Effector memory CD8-positive, alpha-beta T cell (primary cell): ENCODE measurements around the gene TTLL1.

Source experiments
- ATAC-seq: fragments of 150-1000 bp; cut with Tn5 transposase; replicated peaks from 2 replicates; pipeline ENCODE4 v1.10.0; 2021; ENCODE audit warnings: mild to moderate bottlenecking, moderate library complexity
- DNase-seq, 3 experiments: peaks; one replicate each; pipeline ENCODE4 v3.0.0; 2021
- H3K27ac Mint-ChIP-seq, 2 donors: one replicate each; pipeline ENCODE4 v1.8.0; 2022; ENCODE audit warnings: mild to moderate bottlenecking in 2 of 2, mixed read lengths in 2 of 2, moderate library complexity in 2 of 2
- H3K27me3 Mint-ChIP-seq, 2 donors: one replicate each; pipeline ENCODE4 v1.8.0; 2022; ENCODE audit warnings: mixed read lengths in 2 of 2
- H3K36me3 Mint-ChIP-seq: one replicate; pipeline ENCODE4 v1.8.0; 2022; ENCODE audit warnings: mild to moderate bottlenecking, moderate library complexity, mixed read lengths; ENCODE audit not compliant: insufficient read depth
- H3K4me1 Mint-ChIP-seq, 2 donors: one replicate each; pipeline ENCODE4 v1.8.0; 2022; ENCODE audit warnings: low read depth in 2 of 2, mixed read lengths in 2 of 2
- H3K4me3 Mint-ChIP-seq, 2 donors: one replicate each; pipeline ENCODE4 v1.8.0; 2022; ENCODE audit warnings: mild to moderate bottlenecking in 2 of 2, mixed read lengths in 2 of 2, moderate library complexity in 2 of 2
- H3K9me3 Mint-ChIP-seq, 2 donors: one replicate each; pipeline ENCODE4 v1.8.0; 2022; ENCODE audit warnings: mixed read lengths in 2 of 2

TTLL1 gene

GRCh38 chr22:43009444-43009843 lies 79.7 kb downstream of the TTLL1 start:
- Mint-ChIP-seq H3K27me3 (no peaks in the 10 kb centered on the region), H3K4me1 (peaks cover 42 to 45% of the 10 kb centered on the region in 2 donors), H3K9me3 (no peaks in the 10 kb centered on the region), H3K36me3 (peaks cover 10% of the 10 kb centered on the region), H3K4me3 (no peak overlapping the region), H3K27ac (no peak overlapping the region)
- DNase-seq (no peak), ATAC-seq (no peak)

GRCh38 chr22:43008921-43009320 lies 80.3 kb downstream of the TTLL1 start:
- Mint-ChIP-seq H3K9me3 (no peaks in the 10 kb centered on the region), H3K27ac (no peak overlapping the region)
- no peak for ATAC-seq

GRCh38 chr22:43008509-43008908 lies 80.7 kb downstream of the TTLL1 start:
- Mint-ChIP-seq H3K27ac (no peak overlapping the region), H3K36me3 (peaks cover 6% of the 10 kb centered on the region), H3K4me1 (peaks cover 41 to 43% of the 10 kb centered on the region in 2 donors), H3K27me3 (no peaks in the 10 kb centered on the region), H3K9me3 (no peaks in the 10 kb centered on the region), H3K4me3 (no peak overlapping the region)
- DNase-seq (no peak), ATAC-seq (no peak)

More at GRCh38 chr22:43008921-43009320, 80.3 kb downstream of the TTLL1 start:
- Mint-ChIP-seq H3K27me3 (no peaks in the 10 kb centered on the region), H3K4me1 (peaks cover 41 to 43% of the 10 kb centered on the region in 2 donors), H3K4me3 (no peak overlapping the region), H3K36me3 (peaks cover 6% of the 10 kb centered on the region)
- no peak for DNase-seq

GRCh38 chr22:43007519-43008102 lies 81.6 kb downstream of the TTLL1 start:
- H3K9me3 Mint-ChIP-seq, result no peaks in the 10 kb centered on the region
- no peaks in the 10 kb centered on the region for H3K27me3 Mint-ChIP-seq
- H3K4me3 Mint-ChIP-seq, result no peak overlapping the region
- peaks cover 36 to 43% of the 10 kb centered on the region in 2 donors for H3K4me1 Mint-ChIP-seq
- ATAC-seq (no peak), DNase-seq (no peak)
- peak overlapping the region; percentile 20 to 42 for H3K27ac Mint-ChIP-seq
- peaks cover 6% of the 10 kb centered on the region for H3K36me3 Mint-ChIP-seq

GRCh38 chr22:43006753-43007152 lies 82.4 kb downstream of the TTLL1 start:
- Mint-ChIP-seq H3K4me1 (peaks cover 44 to 51% of the 10 kb centered on the region in 2 donors), H3K9me3 (no peaks in the 10 kb centered on the region)
- no peak for DNase-seq

GRCh38 chr22:43006016-43006505 lies 83.1 kb downstream of the TTLL1 start:
- Mint-ChIP-seq H3K36me3 (peaks cover 9% of the 10 kb centered on the region), H3K9me3 (no peaks in the 10 kb centered on the region), H3K27me3 (no peaks in the 10 kb centered on the region), H3K27ac (no peak overlapping the region), H3K4me1 (peaks cover 51 to 58% of the 10 kb centered on the region in 2 donors), H3K4me3 (no peak overlapping the region)
- DNase-seq (no peak), ATAC-seq (no peak)

More at GRCh38 chr22:43006753-43007152, 82.4 kb downstream of the TTLL1 start:
- no peak for ATAC-seq
- Mint-ChIP-seq H3K27ac (peak overlapping the region; percentile 20 to 42), H3K36me3 (peaks cover 7% of the 10 kb centered on the region), H3K27me3 (no peaks in the 10 kb centered on the region), H3K4me3 (no peak overlapping the region)

GRCh38 chr22:43005106-43005505 lies 84.1 kb downstream of the TTLL1 start:
- no peak overlapping the region for H3K4me3 Mint-ChIP-seq
- ATAC-seq (no peak), DNase-seq (no peak)
- peak overlapping the region in 1 of 2 donors; percentile 21 for H3K27ac Mint-ChIP-seq
- peaks cover 9% of the 10 kb centered on the region for H3K36me3 Mint-ChIP-seq
- no peaks in the 10 kb centered on the region for H3K27me3 Mint-ChIP-seq
- H3K9me3 Mint-ChIP-seq, result no peaks in the 10 kb centered on the region
- H3K4me1 Mint-ChIP-seq, result peaks cover 54 to 64% of the 10 kb centered on the region in 2 donors

- H3K4me1 Mint-ChIP-seq, result peaks cover 54 to 64% of the 10 kb centered on the region in 2 donors
- ATAC-seq (peak; percentile 58), DNase-seq (no peak)
- H3K27me3 Mint-ChIP-seq, result no peaks in the 10 kb centered on the region
- peaks cover 9% of the 10 kb centered on the region for H3K36me3 Mint-ChIP-seq
- H3K9me3 Mint-ChIP-seq, result no peaks in the 10 kb centered on the region
- H3K4me3 Mint-ChIP-seq, result peak overlapping the region in 1 of 2 donors; percentile 23
- peak overlapping the region in 1 of 2 donors; percentile 2 for H3K27ac Mint-ChIP-seq
Observed at GRCh38 chr22:43004362-43005035, 84.7 kb downstream of the TTLL1 start.

- ATAC-seq (no peak), DNase-seq (no peak)
- Mint-ChIP-seq H3K36me3 (peaks cover 14% of the 10 kb centered on the region), H3K4me3 (peak overlapping the region in 1 of 2 donors; percentile 29), H3K9me3 (no peaks in the 10 kb centered on the region), H3K27ac (peak overlapping the region; percentile 84 to 90), H3K27me3 (no peaks in the 10 kb centered on the region), H3K4me1 (peaks cover 57 to 75% of the 10 kb centered on the region in 2 donors)
Observed at GRCh38 chr22:43002202-43002586, 87.0 kb downstream of the TTLL1 start.

- no peak for DNase-seq
- Mint-ChIP-seq H3K4me3 (peak overlapping the region in 1 of 2 donors; percentile 29), H3K4me1 (peaks cover 53 to 74% of the 10 kb centered on the region in 2 donors), H3K27ac (peak overlapping the region; percentile 84 to 90), H3K36me3 (peaks cover 14% of the 10 kb centered on the region), H3K9me3 (no peaks in the 10 kb centered on the region), H3K27me3 (no peaks in the 10 kb centered on the region)
- peak; percentile 24 for ATAC-seq
Observed at GRCh38 chr22:43001271-43002201, 87.7 kb downstream of the TTLL1 start.

- no peak overlapping the region for H3K4me3 Mint-ChIP-seq
- ATAC-seq (no peak), DNase-seq (no peak)
Observed at GRCh38 chr22:43000441-43001175, 88.6 kb downstream of the TTLL1 start.

GRCh38 chr22:42997582-42998090 lies 91.6 kb downstream of the TTLL1 start:
- Mint-ChIP-seq H3K36me3 (peaks cover 17% of the 10 kb centered on the region), H3K27ac (peak overlapping the region; percentile 49 to 87), H3K4me3 (no peak overlapping the region), H3K27me3 (no peaks in the 10 kb centered on the region), H3K4me1 (peaks cover 47 to 48% of the 10 kb centered on the region in 2 donors), H3K9me3 (no peaks in the 10 kb centered on the region)
- no peak for ATAC-seq
- no peak for DNase-seq

More at GRCh38 chr22:43000441-43001175, 88.6 kb downstream of the TTLL1 start:
- Mint-ChIP-seq H3K9me3 (no peaks in the 10 kb centered on the region), H3K4me1 (peaks cover 50 to 70% of the 10 kb centered on the region in 2 donors), H3K27me3 (no peaks in the 10 kb centered on the region), H3K27ac (peak overlapping the region; percentile 84 to 90), H3K36me3 (peaks cover 14% of the 10 kb centered on the region)
